ENCODE results near the gene DALRD3.

DALRD3 gene

GRCh38 chr3:49023775-49024174, 5.4 kb upstream of the DALRD3 start:
- no peak for ATAC-seq

GRCh38 chr3:49022688-49023171, 4.3 kb upstream of the DALRD3 start:
- no peak for TF ChIP-seq GLIS3 (CRISPR knock-in tag; IDR thresholded peaks at IDR 0.05)
- TF ChIP-seq TSHZ2 (CRISPR knock-in tag; IDR thresholded peaks at IDR 0.05): no peak
- ATAC-seq: no peak

More at GRCh38 chr3:49023775-49024174, 5.4 kb upstream of the DALRD3 start:
- TF ChIP-seq GLIS3 (CRISPR knock-in tag; IDR thresholded peaks at IDR 0.05) (no peak), TOX (CRISPR knock-in tag; IDR thresholded peaks at IDR 0.05; ENCODE audit: borderline replicate concordance) (no peak), CSDC2 (CRISPR knock-in tag; IDR thresholded peaks at IDR 0.05) (no peak), RARB (CRISPR knock-in tag; IDR thresholded peaks at IDR 0.05) (no peak), SNAI2 (CRISPR knock-in tag; IDR thresholded peaks at IDR 0.05) (no peak), ZNF8 (CRISPR knock-in tag; IDR thresholded peaks at IDR 0.05) (no peak), BACH2 (CRISPR knock-in tag; IDR thresholded peaks at IDR 0.05; ENCODE audit: borderline replicate concordance) (no peak), TCF4 (CRISPR knock-in tag; IDR thresholded peaks at IDR 0.05; ENCODE audit: borderline replicate concordance) (no peak), PATZ1 (CRISPR knock-in tag; IDR thresholded peaks at IDR 0.05; ENCODE audit: borderline replicate concordance) (no peak), ESRRG (CRISPR knock-in tag; IDR thresholded peaks at IDR 0.05) (no peak)

- ATAC-seq: peak; percentile 78
- TF ChIP-seq ZFP3 (CRISPR knock-in tag; IDR thresholded peaks at IDR 0.05): 0 out of 2 replicates have a peak, but pooled peaks have one; percentile 38
- no peak for TF ChIP-seq TSHZ2 (CRISPR knock-in tag; IDR thresholded peaks at IDR 0.05)
Measured at GRCh38 chr3:49021813-49022687, 3.7 kb upstream of the DALRD3 start, which contains the start of gene NDUFAF3. TSS of gene NDUFAF3 (plus strand) at chr3:49022121. CDS start at chr3:49022145, 24 bp downstream.

- peak; percentile 63 for ATAC-seq
- TF ChIP-seq CSRNP3 (CRISPR knock-in tag; IDR thresholded peaks at IDR 0.05) (no peak), TSHZ2 (CRISPR knock-in tag; IDR thresholded peaks at IDR 0.05) (no peak), ZNF565 (CRISPR knock-in tag; conservative IDR thresholded peaks at IDR 0.05; ENCODE audit: low read depth) (no peak), CSDC2 (CRISPR knock-in tag; IDR thresholded peaks at IDR 0.05) (no peak), ZFP3 (CRISPR knock-in tag; IDR thresholded peaks at IDR 0.05) (no peak), ZC3H10 (CRISPR knock-in tag; IDR thresholded peaks at IDR 0.05) (no peak), TOX (CRISPR knock-in tag; IDR thresholded peaks at IDR 0.05; ENCODE audit: borderline replicate concordance) (peak; percentile 59; the same call in 1 of the 2 replicates), PPARA (CRISPR knock-in tag; IDR thresholded peaks at IDR 0.05; ENCODE audit: borderline replicate concordance) (no peak), GLIS3 (CRISPR knock-in tag; IDR thresholded peaks at IDR 0.05) (no peak; the same call in 1 of the 2 replicates), TCF4 (CRISPR knock-in tag; IDR thresholded peaks at IDR 0.05; ENCODE audit: borderline replicate concordance) (no peak), RARB (CRISPR knock-in tag; IDR thresholded peaks at IDR 0.05) (no peak), PATZ1 (CRISPR knock-in tag; IDR thresholded peaks at IDR 0.05; ENCODE audit: borderline replicate concordance) (0 out of 2 replicates have a peak, but pooled peaks have one; percentile 22), ZNF70 (CRISPR knock-in tag; IDR thresholded peaks at IDR 0.05) (no peak), OSR1 (CRISPR knock-in tag; IDR thresholded peaks at IDR 0.05) (no peak), ZFP30 (CRISPR knock-in tag; IDR thresholded peaks at IDR 0.05) (no peak)
Measured at GRCh38 chr3:49021213-49021812, 2.9 kb upstream of the DALRD3 start.

Data from SK-N-SH treated with all-trans-retinoic acid at 6 μM for 48 hours (cell line).